Kidney epithelial cell (primary cell): Measurements from ENCODE around the gene CNOT6. TPM values are rescaled to one million over a fixed set of nuclear protein-coding genes. Genes with fewer than 3 reads are reported as not detected.

ENCODE experiments used
- DNase-seq: peaks from one replicate; pipeline ENCODE4 v3.0.0-alpha.2; 2010; ENCODE audit warnings: low read depth
- H3K27me3 ChIP-seq: 2 replicates; pipeline ENCODE4 v1.6.0; 2011; ENCODE audit warnings: low read length; ENCODE audit not compliant: control insufficient read depth, insufficient read depth
- H3K36me3 ChIP-seq: 2 replicates; pipeline ENCODE4 v1.5.1; 2011; ENCODE audit warnings: low read length; ENCODE audit not compliant: control insufficient read depth, insufficient read depth
- H3K4me3 ChIP-seq: 2 replicates; pipeline ENCODE4 v1.5.1; 2011; ENCODE audit warnings: low read depth, mild to moderate bottlenecking, control low read depth, low read length
- total RNA-seq: library from RNA; depleted of rRNA; stranded (reverse); fragments of >200 nt; gene quantifications from 2 replicates; pipeline ENCODE4 v1.2.3, GENCODE V29; 2015
- TF ChIP-seq, protein P1 (sequence below): IDR thresholded peaks from 2 replicates; pipeline ENCODE4 v1.5.1; 2011; ENCODE audit warnings: mild to moderate bottlenecking, moderate library complexity, low read length, control low read depth, inconsistent platforms; ENCODE audit not compliant: insufficient read depth, poor library complexity, severe bottlenecking

The CNOT6 gene
- total RNA-seq, 1 donor from 2014 or later: 31.1 TPM

DNA sequence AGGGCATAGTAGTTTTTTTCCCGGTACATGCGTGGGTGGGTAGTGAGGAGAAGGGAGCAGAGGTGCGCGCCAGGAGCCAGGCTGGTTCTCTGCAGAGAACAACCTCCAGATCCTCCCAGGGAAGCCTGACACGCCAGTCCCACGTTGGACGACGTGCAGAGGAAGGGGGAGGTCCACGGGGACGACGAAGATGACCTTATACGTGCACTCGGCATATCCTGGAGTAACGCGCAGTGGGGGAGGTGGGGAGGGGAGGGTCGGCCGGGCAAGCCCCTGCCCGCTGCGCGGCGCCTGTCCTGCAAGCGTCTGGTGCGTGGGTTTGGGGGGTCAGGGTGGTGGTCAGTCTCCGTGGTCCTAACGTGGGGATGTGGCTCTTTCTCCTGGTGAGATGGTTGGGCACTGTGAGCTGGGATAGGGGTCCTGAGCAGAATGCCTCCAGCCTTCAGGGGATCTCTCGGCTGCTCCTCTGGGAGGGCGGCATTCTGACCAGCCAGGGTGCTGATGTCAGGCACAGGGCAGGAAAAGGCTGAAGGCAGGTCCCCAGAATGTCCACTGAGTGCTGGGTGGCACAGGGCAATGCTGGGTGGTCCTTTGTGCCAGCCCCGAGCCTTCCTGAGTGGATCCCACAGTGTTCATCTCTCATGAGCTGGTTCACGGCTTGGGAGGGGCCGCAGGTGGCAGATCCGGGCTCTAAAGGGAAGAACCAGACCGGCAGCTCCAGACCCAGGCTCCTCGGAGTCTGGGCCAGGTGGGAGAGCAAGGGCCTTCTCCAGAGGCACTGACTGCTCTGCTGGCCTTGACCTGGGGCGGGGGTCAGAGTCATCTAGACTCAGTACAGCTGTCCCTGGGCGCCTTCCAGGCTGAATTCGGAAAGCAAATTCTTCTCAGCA, 107.7 kb downstream of the CNOT6 start:
- TF ChIP-seq, protein P1, sequence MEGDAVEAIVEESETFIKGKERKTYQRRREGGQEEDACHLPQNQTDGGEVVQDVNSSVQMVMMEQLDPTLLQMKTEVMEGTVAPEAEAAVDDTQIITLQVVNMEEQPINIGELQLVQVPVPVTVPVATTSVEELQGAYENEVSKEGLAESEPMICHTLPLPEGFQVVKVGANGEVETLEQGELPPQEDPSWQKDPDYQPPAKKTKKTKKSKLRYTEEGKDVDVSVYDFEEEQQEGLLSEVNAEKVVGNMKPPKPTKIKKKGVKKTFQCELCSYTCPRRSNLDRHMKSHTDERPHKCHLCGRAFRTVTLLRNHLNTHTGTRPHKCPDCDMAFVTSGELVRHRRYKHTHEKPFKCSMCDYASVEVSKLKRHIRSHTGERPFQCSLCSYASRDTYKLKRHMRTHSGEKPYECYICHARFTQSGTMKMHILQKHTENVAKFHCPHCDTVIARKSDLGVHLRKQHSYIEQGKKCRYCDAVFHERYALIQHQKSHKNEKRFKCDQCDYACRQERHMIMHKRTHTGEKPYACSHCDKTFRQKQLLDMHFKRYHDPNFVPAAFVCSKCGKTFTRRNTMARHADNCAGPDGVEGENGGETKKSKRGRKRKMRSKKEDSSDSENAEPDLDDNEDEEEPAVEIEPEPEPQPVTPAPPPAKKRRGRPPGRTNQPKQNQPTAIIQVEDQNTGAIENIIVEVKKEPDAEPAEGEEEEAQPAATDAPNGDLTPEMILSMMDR: no peak
- Histone ChIP-seq H3K27me3 (peaks cover 17% of the 10 kb centered on the region), H3K36me3 (no peaks in the 10 kb centered on the region), H3K4me3 (no peak overlapping the region)
- DNase-seq: no peak

- TF ChIP-seq, protein P1: no peak
- no peak for DNase-seq
- Histone ChIP-seq H3K27me3 (peaks cover 17% of the 10 kb centered on the region), H3K4me3 (no peak overlapping the region), H3K36me3 (no peaks in the 10 kb centered on the region)
Measured at GRCh38 chr5:180602481-180603075, 108.4 kb downstream of the CNOT6 start.

GRCh38 chr5:180603076-180603594, 109.0 kb downstream of the CNOT6 start:
- Histone ChIP-seq H3K27me3 (peaks cover 14% of the 10 kb centered on the region), H3K4me3 (no peak overlapping the region), H3K36me3 (no peaks in the 10 kb centered on the region)
- DNase-seq: no peak
- TF ChIP-seq, protein P1: no peak

- Histone ChIP-seq H3K27me3 (peaks cover 14% of the 10 kb centered on the region), H3K4me3 (no peak overlapping the region), H3K36me3 (no peaks in the 10 kb centered on the region)
- TF ChIP-seq, protein P1: no peak
- no peak for DNase-seq
Measured at GRCh38 chr5:180604271-180604670, 110.1 kb downstream of the CNOT6 start.

DNA sequence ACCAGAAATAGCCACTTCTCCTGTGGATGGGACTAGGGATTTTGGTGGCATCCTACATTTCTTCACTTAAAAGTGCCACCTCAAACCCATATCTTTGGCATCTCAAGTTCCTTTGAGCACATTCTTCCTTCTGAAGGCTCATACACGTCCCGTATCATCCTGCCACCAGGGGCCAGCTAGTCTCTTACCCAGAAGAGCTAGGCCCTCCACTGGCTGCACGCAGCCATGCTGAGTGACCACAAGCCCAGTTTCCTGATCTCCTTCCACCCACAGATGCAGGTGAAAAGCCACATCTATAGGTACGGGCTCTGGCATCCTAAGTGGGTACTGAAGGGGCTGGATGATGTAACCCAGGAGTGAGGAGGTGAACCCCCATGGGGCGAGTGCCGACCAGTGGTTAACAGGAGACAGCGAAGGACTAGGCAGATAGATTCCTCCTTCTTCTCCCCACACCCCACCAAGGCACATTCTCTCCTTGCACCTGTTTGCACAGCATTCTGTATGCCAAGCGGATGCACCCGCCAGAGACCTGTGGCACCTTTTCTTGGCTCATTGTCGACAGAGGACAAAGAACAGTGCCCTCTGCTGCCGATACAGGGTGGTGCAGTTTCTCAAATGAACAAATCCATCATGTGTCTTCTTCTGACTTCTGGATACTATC, 111.5 kb downstream of the CNOT6 start:
- no peaks in the 10 kb centered on the region for H3K36me3 ChIP-seq
- peaks cover 20% of the 10 kb centered on the region for H3K27me3 ChIP-seq
- TF ChIP-seq, protein P1: peak; percentile 64
- no peak for DNase-seq
- no peak overlapping the region for H3K4me3 ChIP-seq
